Measurements from ENCODE around the gene ZC3H7B.
"Not testable (repeated sequence)": the region's sequence is repeated elsewhere in the genome, so short reads cannot be mapped to it uniquely, and the experiment has no call there.

The ZC3H7B gene

GRCh38 chr22:41301085-41302020 lies at the start of gene ZC3H7B:
TSS of gene ZC3H7B (plus strand) at chr22:41301525. CDS start at chr22:41320661, 19,136 bp downstream.
- peak; percentile 85 for DNase-seq (ENCODE audit: low spot score)

GRCh38 chr22:41252365-41252764 lies 49.0 kb upstream of the ZC3H7B start:
- DNase-seq (ENCODE audit: low spot score), result no peak

GRCh38 chr22:41254230-41254629 lies 47.1 kb upstream of the ZC3H7B start:
- DNase-seq (ENCODE audit: low spot score), result no peak

GRCh38 chr22:41256254-41257253 lies 44.8 kb upstream of the ZC3H7B start:
- DNase-seq (ENCODE audit: low spot score), result no peak

- no peak for DNase-seq (ENCODE audit: low spot score)
Observed at GRCh38 chr22:41257696-41258095, 43.6 kb upstream of the ZC3H7B start.

- DNase-seq (ENCODE audit: low spot score), result not testable (repeated sequence)
Observed at GRCh38 chr22:41259756-41260155, 41.6 kb upstream of the ZC3H7B start.

- DNase-seq (ENCODE audit: low spot score), result no peak
Observed at GRCh38 chr22:41260871-41261270, 40.5 kb upstream of the ZC3H7B start.

- no peak for DNase-seq (ENCODE audit: low spot score)
Observed at GRCh38 chr22:41261541-41262249, 39.6 kb upstream of the ZC3H7B start.

GRCh38 chr22:41262250-41262765 lies 39.0 kb upstream of the ZC3H7B start:
- DNase-seq (ENCODE audit: low spot score), result no peak

GRCh38 chr22:41263704-41264103 lies 37.6 kb upstream of the ZC3H7B start:
- no peak for DNase-seq (ENCODE audit: low spot score)

- DNase-seq (ENCODE audit: low spot score), result no peak
Observed at GRCh38 chr22:41264408-41264941, 36.9 kb upstream of the ZC3H7B start.

- DNase-seq (ENCODE audit: low spot score), result no peak
Observed at GRCh38 chr22:41267958-41268357, 33.4 kb upstream of the ZC3H7B start.

- DNase-seq (ENCODE audit: low spot score), result no peak
Observed at GRCh38 chr22:41271787-41272186, 29.5 kb upstream of the ZC3H7B start.

- no peak for DNase-seq (ENCODE audit: low spot score)
Observed at GRCh38 chr22:41273128-41273527, 28.2 kb upstream of the ZC3H7B start.

- DNase-seq (ENCODE audit: low spot score), result no peak
Observed at GRCh38 chr22:41274856-41275255, 26.5 kb upstream of the ZC3H7B start.

GRCh38 chr22:41280065-41280464 lies 21.3 kb upstream of the ZC3H7B start:
- DNase-seq (ENCODE audit: low spot score), result no peak

GRCh38 chr22:41280854-41281253 lies 20.5 kb upstream of the ZC3H7B start:
- no peak for DNase-seq (ENCODE audit: low spot score)

GRCh38 chr22:41284465-41284864 lies 16.9 kb upstream of the ZC3H7B start:
- DNase-seq (ENCODE audit: low spot score), result no peak

- no peak for DNase-seq (ENCODE audit: low spot score)
Observed at GRCh38 chr22:41285441-41285819, 15.9 kb upstream of the ZC3H7B start.

- DNase-seq (ENCODE audit: low spot score), result peak; percentile 99
Observed at GRCh38 chr22:41285820-41286638, 15.3 kb upstream of the ZC3H7B start, which contains the start of gene RANGAP1. TSS of gene RANGAP1 (minus strand) at chr22:41286187. CDS start at chr22:41281044, 5,143 bp downstream.

Data from left forelimb (tissue), 1 donor.